H7 (cell line): ENCODE results near the gene CLSTN2. TPM values are rescaled to one million over a fixed set of nuclear protein-coding genes. Genes with fewer than 3 reads are reported as not detected.

Experiments
- DNase-seq: peaks from one replicate; pipeline ENCODE4 v3.0.0; 2012
- H3K27me3 ChIP-seq: 2 replicates; pipeline ENCODE4 v1.6.0; 2011; ENCODE audit warnings: mild to moderate bottlenecking, low read length; ENCODE audit not compliant: control insufficient read depth, insufficient read depth
- H3K36me3 ChIP-seq: replicated peaks from 2 replicates; pipeline ENCODE4 v1.5.1; 2011; ENCODE audit warnings: low read length; ENCODE audit not compliant: control insufficient read depth, insufficient read depth
- H3K4me3 ChIP-seq: 2 replicates; pipeline ENCODE4 v1.5.1; 2011; ENCODE audit warnings: low read depth, mild to moderate bottlenecking, control low read depth, low read length, moderate library complexity; ENCODE audit not compliant: insufficient read depth
- total RNA-seq: library from RNA; depleted of rRNA; stranded (reverse); fragments of >200 nt; shearing (Covaris generic); gene quantifications from 2 replicates; pipeline ENCODE4 v1.2.3, GENCODE V29; 2014

The CLSTN2 gene
- total RNA-seq, 1 experiment from 2014 or later, result 0.10 TPM

- H3K27me3 ChIP-seq, result no peaks in the 10 kb centered on the region
- H3K4me3 ChIP-seq, result no peak overlapping the region
- no peak for DNase-seq
- H3K36me3 ChIP-seq, result no peaks in the 10 kb centered on the region
Observed at GRCh38 chr3:139957844-139958243, 22.9 kb downstream of the CLSTN2 start.

GRCh38 chr3:139969386-139969785, 34.4 kb downstream of the CLSTN2 start:
- Histone ChIP-seq H3K4me3 (no peak overlapping the region), H3K27me3 (no peaks in the 10 kb centered on the region; the same call in 1 of the 2 replicates), H3K36me3 (no peaks in the 10 kb centered on the region)
- no peak for DNase-seq

- H3K4me3 ChIP-seq, result no peak overlapping the region
- H3K27me3 ChIP-seq, result no peaks in the 10 kb centered on the region; the same call in 1 of the 2 replicates
- no peaks in the 10 kb centered on the region for H3K36me3 ChIP-seq
- DNase-seq, result peak; percentile 18
Observed at GRCh38 chr3:139970526-139970925, 35.5 kb downstream of the CLSTN2 start.

GRCh38 chr3:139974809-139975425, 39.9 kb downstream of the CLSTN2 start:
- Histone ChIP-seq H3K36me3 (no peaks in the 10 kb centered on the region), H3K27me3 (no peaks in the 10 kb centered on the region; the same call in 1 of the 2 replicates), H3K4me3 (no peak overlapping the region)
- DNase-seq, result no peak

GRCh38 chr3:139975594-139976365, 40.8 kb downstream of the CLSTN2 start:
- H3K4me3 ChIP-seq, result no peak overlapping the region
- no peaks in the 10 kb centered on the region; the same call in 1 of the 2 replicates for H3K27me3 ChIP-seq
- no peak for DNase-seq
- H3K36me3 ChIP-seq, result no peaks in the 10 kb centered on the region

- H3K36me3 ChIP-seq, result no peaks in the 10 kb centered on the region
- H3K4me3 ChIP-seq, result no peak overlapping the region
- DNase-seq, result no peak
- no peaks in the 10 kb centered on the region for H3K27me3 ChIP-seq
Observed at GRCh38 chr3:139978966-139979365, 44.0 kb downstream of the CLSTN2 start.

GRCh38 chr3:139979991-139980390, 45.0 kb downstream of the CLSTN2 start:
- H3K4me3 ChIP-seq, result no peak overlapping the region
- DNase-seq, result no peak

GRCh38 chr3:139982404-139982803, 47.4 kb downstream of the CLSTN2 start:
- no peaks in the 10 kb centered on the region for H3K36me3 ChIP-seq
- H3K4me3 ChIP-seq, result no peak overlapping the region
- H3K27me3 ChIP-seq, result peaks cover 2% of the 10 kb centered on the region; the same call in 1 of the 2 replicates
- DNase-seq, result peak; percentile 47

More at GRCh38 chr3:139979991-139980390, 45.0 kb downstream of the CLSTN2 start:
- Histone ChIP-seq H3K27me3 (peaks cover 2% of the 10 kb centered on the region; the same call in 1 of the 2 replicates), H3K36me3 (no peaks in the 10 kb centered on the region)

GRCh38 chr3:139985576-139985975, 50.6 kb downstream of the CLSTN2 start:
- DNase-seq, result no peak
- Histone ChIP-seq H3K4me3 (no peak overlapping the region), H3K27me3 (peaks cover 2% of the 10 kb centered on the region; the same call in 1 of the 2 replicates), H3K36me3 (no peaks in the 10 kb centered on the region)

GRCh38 chr3:139987908-139988307, 52.9 kb downstream of the CLSTN2 start:
- H3K36me3 ChIP-seq, result no peaks in the 10 kb centered on the region

GRCh38 chr3:139988472-139989156, 53.6 kb downstream of the CLSTN2 start:
- Histone ChIP-seq H3K36me3 (no peaks in the 10 kb centered on the region), H3K4me3 (no peak overlapping the region), H3K27me3 (peaks cover 2% of the 10 kb centered on the region; the same call in 1 of the 2 replicates)
- DNase-seq, result no peak

More at GRCh38 chr3:139987908-139988307, 52.9 kb downstream of the CLSTN2 start:
- DNase-seq, result no peak
- H3K27me3 ChIP-seq, result peaks cover 2% of the 10 kb centered on the region; the same call in 1 of the 2 replicates
- no peak overlapping the region for H3K4me3 ChIP-seq

- Histone ChIP-seq H3K27me3 (no peaks in the 10 kb centered on the region), H3K4me3 (no peak overlapping the region), H3K36me3 (no peaks in the 10 kb centered on the region)
- DNase-seq, result no peak
Observed at GRCh38 chr3:139994891-139995290, 59.9 kb downstream of the CLSTN2 start.

- Histone ChIP-seq H3K27me3 (no peaks in the 10 kb centered on the region), H3K4me3 (no peak overlapping the region), H3K36me3 (no peaks in the 10 kb centered on the region)
- peak; percentile 35 for DNase-seq
Observed at GRCh38 chr3:140004271-140004670, 69.3 kb downstream of the CLSTN2 start.

- Histone ChIP-seq H3K36me3 (no peaks in the 10 kb centered on the region), H3K27me3 (no peaks in the 10 kb centered on the region), H3K4me3 (no peak overlapping the region)
- DNase-seq, result no peak
Observed at GRCh38 chr3:140006331-140006730, 71.3 kb downstream of the CLSTN2 start.
